B cell (primary cell): ENCODE measurements around the gene NHEJ1. TPM values are rescaled to one million over a fixed set of nuclear protein-coding genes. Genes with fewer than 3 reads are reported as not detected.

Experiments
- ATAC-seq: fragments of 200-7000 bp; cut with Tn5 transposase; one replicate; pipeline ENCODE4 v1.10.0; 2021; ENCODE audit warnings: low read depth, mild to moderate bottlenecking, moderate number of reproducible peaks, moderate library complexity
- CTCF ChIA-PET: fragments of 350-600 bp; sonication (Branson Sonifier 250); formaldehyde crosslinking; loops from one replicate; lab custom pipeline; 2021; ENCODE audit warnings: antibody characterized with exemption, inconsistent platforms; lab: Charles Lee
- POLR2A ChIA-PET: fragments of 350-600 bp; sonication (Branson Sonifier 250); formaldehyde crosslinking; loops from one replicate; lab custom pipeline; 2021; ENCODE audit warnings: antibody characterized with exemption; lab: Charles Lee
- DNase-seq: peaks from one replicate; pipeline ENCODE4 v3.0.0; 2013
- H2AFZ ChIP-seq: 2 replicates; pipeline ENCODE4 v1.6.1; 2012; ENCODE audit warnings: mild to moderate bottlenecking, low read depth, low read length; ENCODE audit not compliant: insufficient read depth, poor library complexity, severe bottlenecking
- H3K27ac ChIP-seq, 2 donors: 1 replicate in 1 of 2; 2 replicates in 1 of 2; pipeline ENCODE4 v1.5.1; 2012 to 2013; ENCODE audit warnings: low read length in 2 of 2, mild to moderate bottlenecking in 2 of 2, moderate library complexity in 1 of 2
- H3K27me3 ChIP-seq, 4 experiments: fragments of 200-600 bp in 1 of 4; sonication (generic) in 1 of 4; replicated peaks in 1 of 4; 1 replicate in 2 of 4; 2 replicates in 2 of 4; pipeline versions ENCODE4 v1.6.1 to v1.7.0; 2013 to 2016; ENCODE audit warnings: low read length in 3 of 4, mild to moderate bottlenecking in 2 of 4, mixed read lengths in 1 of 4, moderate library complexity in 1 of 4; ENCODE audit not compliant: insufficient read depth in 4 of 4, control insufficient read depth in 3 of 4; ENCODE audit errors: control extremely low read depth in 1 of 4
- H3K36me3 ChIP-seq, 2 experiments: replicated peaks in 1 of 2; 1 replicate in 1 of 2; 2 replicates in 1 of 2; pipeline versions ENCODE4 v1.6.1 to v1.7.1; 2013; ENCODE audit warnings: low read length in 1 of 2; ENCODE audit not compliant: insufficient read depth in 2 of 2, control insufficient read depth in 1 of 2; ENCODE audit errors: control extremely low read depth in 1 of 2, extremely low read depth in 1 of 2
- H3K4me1 ChIP-seq, 2 donors: fragments of 200-600 bp in 1 of 2; sonication (generic) in 1 of 2; 1 replicate in 1 of 2; 2 replicates in 1 of 2; pipeline versions ENCODE4 v1.5.1 to v1.6.1; 2013 to 2017; ENCODE audit warnings: low read length in 2 of 2; ENCODE audit not compliant: control insufficient read depth in 2 of 2, insufficient read depth in 2 of 2
- H3K4me2 ChIP-seq: replicated peaks from 2 replicates; pipeline ENCODE3; 2012; ENCODE audit warnings: mild to moderate bottlenecking, low read depth, low read length; ENCODE audit not compliant: poor library complexity, severe bottlenecking
- H3K4me3 ChIP-seq, 5 experiments: fragments of 200-600 bp in 1 of 5; sonication (generic) in 1 of 5; 1 replicate in 3 of 5; 2 replicates in 2 of 5; pipeline versions ENCODE4 v1.5.1 to v1.7.0; 2011 to 2016; ENCODE audit warnings: low read length in 4 of 5, mild to moderate bottlenecking in 4 of 5, low read depth in 2 of 5, control low read depth in 1 of 5, moderate library complexity in 1 of 5; ENCODE audit not compliant: insufficient read depth in 1 of 5; ENCODE audit errors: control extremely low read depth in 1 of 5, extremely low read depth in 1 of 5
- H3K79me2 ChIP-seq: fragments of 200-600 bp; sonication (generic); one replicate; pipeline ENCODE4 v1.6.0; 2016; ENCODE audit warnings: low read length; ENCODE audit not compliant: control insufficient read depth, insufficient read depth
- H3K9ac ChIP-seq: fragments of 200-600 bp; sonication (generic); 2 replicates; pipeline ENCODE4 v1.6.1; 2017; ENCODE audit warnings: mild to moderate bottlenecking, low read length, moderate library complexity
- H3K9me3 ChIP-seq, 3 donors: one replicate each; pipeline versions ENCODE4 v1.6.1 to v1.7.1; 2013; ENCODE audit warnings: low read length in 2 of 3; ENCODE audit not compliant: control insufficient read depth in 2 of 3, insufficient read depth in 1 of 3; ENCODE audit errors: control extremely low read depth in 1 of 3
- H4K20me1 ChIP-seq: 2 replicates; pipeline ENCODE4 v1.6.0; 2012; ENCODE audit warnings: mild to moderate bottlenecking, low read length; ENCODE audit not compliant: insufficient read depth, control insufficient read depth, poor library complexity, severe bottlenecking
- H3K27ac Mint-ChIP-seq: one replicate; pipeline ENCODE4 v1.8.0; 2021; ENCODE audit warnings: mixed read lengths
- H3K27me3 Mint-ChIP-seq: one replicate; pipeline ENCODE4 v1.8.0; 2021; ENCODE audit warnings: mixed read lengths
- H3K4me1 Mint-ChIP-seq: one replicate; pipeline ENCODE4 v1.8.0; 2021; ENCODE audit warnings: mixed read lengths
- H3K4me3 Mint-ChIP-seq: one replicate; pipeline ENCODE4 v1.8.0; 2021; ENCODE audit warnings: mixed read lengths
- H3K9me3 Mint-ChIP-seq: one replicate; pipeline ENCODE4 v1.8.0; 2022; ENCODE audit warnings: mixed read lengths; ENCODE audit not compliant: insufficient read depth
- CTCF ChIP-seq: fragments of 200-600 bp; IDR thresholded peaks from one replicate; pipeline ENCODE4 v1.8.0; 2022; ENCODE audit warnings: antibody characterized with exemption, mild to moderate bottlenecking
- EZH2 ChIP-seq: IDR thresholded peaks from 2 replicates; pipeline ENCODE4 v1.6.1; 2012; ENCODE audit warnings: borderline replicate concordance, low read depth, mild to moderate bottlenecking, moderate library complexity, low read length; ENCODE audit not compliant: insufficient read depth, poor library complexity, severe bottlenecking
- WGBS: methylation state at CpG from one replicate; pipeline ENCODE4 v1.1.5; 2013; ENCODE audit warnings: missing lambda C conversion rate; ENCODE audit not compliant: insufficient coverage; 5-methylcytosine and 5-hydroxymethylcytosine counted together
- intact Hi-C: fragments of 100-400 bp; cut with micrococcal nuclease; formaldehyde crosslinking; loops from one replicate; pipeline ENCODE4 v1.10.0; 2022
- polyA plus RNA-seq: library from polyadenylated mRNA; depleted of rRNA; stranded (reverse); fragments of >200 nt; gene quantifications from 2 replicates; pipeline ENCODE4 v1.2.3, GENCODE V29; 2012
- total RNA-seq, 2 donors: library from RNA; stranded (reverse); fragments of 120-200 nt in 1 of 2; gene quantifications; 1 replicate in 1 of 2; 2 replicates in 1 of 2; pipeline versions ENCODE4 v1.2.3 to v1.2.4, GENCODE V29; 2013 to 2022

Gene NHEJ1
- total and polyA plus RNA-seq, 2 donors (not counting 1 experiment from before 2014, with no cell fraction given) = 14.9 to 25.0 TPM

- CTCF ChIA-PET = interaction anchor here (0.8 to 1.6 kb wide), 2 partner anchors 67 to 68 kb away, joined by 3 to 5 read pairs; no protein-coding TSS in a partner anchor
- Histone ChIP-seq H3K27ac (no peak overlapping the region), H3K79me2 (peaks cover 12% of the 10 kb centered on the region), H3K36me3 (peaks cover 0 to 15% of the 10 kb centered on the region in 2 experiments), H3K27me3 (no peaks in the 10 kb centered on the region), H3K4me1 (no peaks in the 10 kb centered on the region), H3K9ac (no peak overlapping the region), H3K9me3 (no peaks in the 10 kb centered on the region), H2AFZ (no peak overlapping the region), H4K20me1 (peaks cover 44% of the 10 kb centered on the region), H3K4me3 (no peak overlapping the region), H3K4me2 (no peak overlapping the region)
- H3K4me3 Mint-ChIP-seq = no peak overlapping the region
- intact Hi-C loops = no loop called here
- DNase-seq = no peak
- 97% methylated on average over 9 of the region's 10 CpGs for WGBS
- H3K27ac Mint-ChIP-seq = no peak overlapping the region
- peaks cover 2% of the 10 kb centered on the region for H3K4me1 Mint-ChIP-seq
- H3K27me3 Mint-ChIP-seq = no peaks in the 10 kb centered on the region
- ATAC-seq = no peak
- TF ChIP-seq CTCF (no peak), EZH2 (no peak)
- POLR2A ChIA-PET = no interaction called here
- no peaks in the 10 kb centered on the region for H3K9me3 Mint-ChIP-seq
Measured at GRCh38 chr2:219125225-219125885, 35.3 kb downstream of the NHEJ1 start.

GRCh38 chr2:219124381-219125110, 36.1 kb downstream of the NHEJ1 start:
- TF ChIP-seq EZH2 (no peak), CTCF (no peak)
- Histone ChIP-seq H3K4me3 (no peak overlapping the region), H3K4me2 (no peak overlapping the region), H3K27ac (no peak overlapping the region), H4K20me1 (peaks cover 51% of the 10 kb centered on the region), H3K27me3 (no peaks in the 10 kb centered on the region), H3K36me3 (peaks cover 0 to 13% of the 10 kb centered on the region in 2 experiments), H3K4me1 (no peaks in the 10 kb centered on the region), H3K79me2 (peaks cover 12% of the 10 kb centered on the region), H2AFZ (no peak overlapping the region), H3K9ac (no peak overlapping the region), H3K9me3 (no peaks in the 10 kb centered on the region)
- DNase-seq (no peak), ATAC-seq (no peak)
- CTCF ChIA-PET = interaction anchor here (1.6 kb wide), 2 partner anchors 67 to 144 kb away, joined by 3 to 5 read pairs; no protein-coding TSS in a partner anchor
- 56% methylated on average over 3 of the region's 4 CpGs for WGBS
- no peak overlapping the region for H3K27ac Mint-ChIP-seq
- H3K27me3 Mint-ChIP-seq = no peaks in the 10 kb centered on the region
- H3K4me3 Mint-ChIP-seq = no peak overlapping the region
- no peaks in the 10 kb centered on the region for H3K9me3 Mint-ChIP-seq
- intact Hi-C loops = no loop called here
- H3K4me1 Mint-ChIP-seq = peaks cover 2% of the 10 kb centered on the region
- POLR2A ChIA-PET = no interaction called here
